ENCODE data around the gene KYNU. TPM values are rescaled to one million over a fixed set of nuclear protein-coding genes. Genes with fewer than 3 reads are reported as not detected.
A peak's percentile ranks its signal among the peaks of the same experiment; 100 is the strongest.
"Not testable (repeated sequence)": the region's sequence is repeated elsewhere in the genome, so short reads cannot be mapped to it uniquely, and the experiment has no call there.

The KYNU gene
- total RNA-seq, 4 donors from 2014 or later: 0.27 to 5.7 (median 3.6) TPM

GRCh38 chr2:142878031-142878678, 691 bp downstream of the KYNU start:
- 57 to 74% methylated on average over 6 of the region's 6 CpGs for WGBS, 2 donors (ENCODE audit: low coverage in 1 of 2)
- no peaks in the 10 kb centered on the region for H3K27me3 ChIP-seq
- H3K36me3 ChIP-seq: no peaks in the 10 kb centered on the region
- no peak overlapping the region for H3K27ac ChIP-seq
- no peaks in the 10 kb centered on the region for H3K4me1 ChIP-seq
- no peaks in the 10 kb centered on the region for H3K9me3 ChIP-seq
- no peak for ATAC-seq
- no peak for TF ChIP-seq EP300 (IDR thresholded peaks at IDR 0.05)
- no peak for TF ChIP-seq POLR2A (IDR thresholded peaks at IDR 0.05)
- no peak for TF ChIP-seq CTCF (IDR thresholded peaks at IDR 0.05)
- peak overlapping the region; percentile 5 to 14 for H3K4me3 ChIP-seq

GRCh38 chr2:142879151-142879550, 1.7 kb downstream of the KYNU start:
- Histone ChIP-seq H3K27me3 (no peaks in the 10 kb centered on the region), H3K36me3 (no peaks in the 10 kb centered on the region), H3K9me3 (no peaks in the 10 kb centered on the region), H3K4me1 (no peaks in the 10 kb centered on the region), H3K27ac (no peak overlapping the region), H3K4me3 (no peak overlapping the region)
- TF ChIP-seq CTCF (IDR thresholded peaks at IDR 0.05): no peak
- TF ChIP-seq POLR2AphosphoS5 (IDR thresholded peaks at IDR 0.05): no peak
- WGBS, 2 donors (ENCODE audit: low coverage in 1 of 2): 81 to 88% methylated on average over 4 of the region's 4 CpGs
- no peak for ATAC-seq

GRCh38 chr2:142880279-142880678, 2.8 kb downstream of the KYNU start:
- Histone ChIP-seq H3K4me1 (no peaks in the 10 kb centered on the region), H3K27me3 (no peaks in the 10 kb centered on the region), H3K4me3 (no peak overlapping the region), H3K9me3 (no peaks in the 10 kb centered on the region), H3K27ac (no peak overlapping the region), H3K36me3 (no peaks in the 10 kb centered on the region)
- no peak for TF ChIP-seq POLR2AphosphoS5 (IDR thresholded peaks at IDR 0.05)
- ATAC-seq: no peak

- ATAC-seq: no peak
- no peaks in the 10 kb centered on the region for H3K27me3 ChIP-seq
- no peaks in the 10 kb centered on the region for H3K4me1 ChIP-seq
- H3K4me3 ChIP-seq: no peak overlapping the region
- TF ChIP-seq POLR2A (IDR thresholded peaks at IDR 0.05): no peak
- H3K9me3 ChIP-seq: no peaks in the 10 kb centered on the region
- 86% methylated on average over 3 of the region's 3 CpGs for WGBS, 2 donors (ENCODE audit: low coverage in 1 of 2)
- H3K36me3 ChIP-seq: no peaks in the 10 kb centered on the region
- no peak overlapping the region for H3K27ac ChIP-seq
Measured at GRCh38 chr2:142881619-142882018, 4.2 kb downstream of the KYNU start.

GRCh38 chr2:142882500-142882899, 5.0 kb downstream of the KYNU start:
- ATAC-seq, H3K36me3 ChIP-seq: not testable (repeated sequence)
- WGBS, 2 donors (ENCODE audit: low coverage in 1 of 2): 90% methylated on average over 3 of the region's 3 CpGs; no CpG with 5 or more reads in 1 of the 2 donors

GRCh38 chr2:142883526-142883925, 6.1 kb downstream of the KYNU start:
- Histone ChIP-seq H3K36me3 (no peaks in the 10 kb centered on the region), H3K4me3 (no peak overlapping the region), H3K27ac (no peak overlapping the region), H3K9me3 (no peaks in the 10 kb centered on the region), H3K27me3 (no peaks in the 10 kb centered on the region), H3K4me1 (no peaks in the 10 kb centered on the region)
- no peak for ATAC-seq
- TF ChIP-seq CTCF (IDR thresholded peaks at IDR 0.05) (no peak), EP300 (IDR thresholded peaks at IDR 0.05) (no peak), POLR2AphosphoS5 (IDR thresholded peaks at IDR 0.05) (no peak), POLR2A (IDR thresholded peaks at IDR 0.05) (no peak)

More at GRCh38 chr2:142882500-142882899, 5.0 kb downstream of the KYNU start:
- H3K9me3 ChIP-seq, H3K4me1 ChIP-seq, H3K27me3 ChIP-seq, H3K27ac ChIP-seq, H3K4me3 ChIP-seq: not testable (repeated sequence)

GRCh38 chr2:142885543-142885942, 8.1 kb downstream of the KYNU start:
- H3K27ac ChIP-seq: no peak overlapping the region
- no peaks in the 10 kb centered on the region for H3K4me1 ChIP-seq
- no peak for ATAC-seq
- no peaks in the 10 kb centered on the region for H3K36me3 ChIP-seq
- no peak overlapping the region for H3K4me3 ChIP-seq
- TF ChIP-seq POLR2A (IDR thresholded peaks at IDR 0.05) (no peak), CTCF (IDR thresholded peaks at IDR 0.05) (no peak), POLR2AphosphoS5 (IDR thresholded peaks at IDR 0.05) (no peak), EP300 (IDR thresholded peaks at IDR 0.05) (no peak)
- H3K9me3 ChIP-seq: no peaks in the 10 kb centered on the region
- H3K27me3 ChIP-seq: no peaks in the 10 kb centered on the region
